ENCODE data around the gene OR14I1. TPM values are rescaled to one million over a fixed set of nuclear protein-coding genes. Genes with fewer than 3 reads are reported as not detected.
"Not testable (repeated sequence)": the region's sequence is repeated elsewhere in the genome, so short reads cannot be mapped to it uniquely, and the experiment has no call there.

Gene OR14I1
- total RNA-seq, 2 donors from 2014 or later = not detected

DNA sequence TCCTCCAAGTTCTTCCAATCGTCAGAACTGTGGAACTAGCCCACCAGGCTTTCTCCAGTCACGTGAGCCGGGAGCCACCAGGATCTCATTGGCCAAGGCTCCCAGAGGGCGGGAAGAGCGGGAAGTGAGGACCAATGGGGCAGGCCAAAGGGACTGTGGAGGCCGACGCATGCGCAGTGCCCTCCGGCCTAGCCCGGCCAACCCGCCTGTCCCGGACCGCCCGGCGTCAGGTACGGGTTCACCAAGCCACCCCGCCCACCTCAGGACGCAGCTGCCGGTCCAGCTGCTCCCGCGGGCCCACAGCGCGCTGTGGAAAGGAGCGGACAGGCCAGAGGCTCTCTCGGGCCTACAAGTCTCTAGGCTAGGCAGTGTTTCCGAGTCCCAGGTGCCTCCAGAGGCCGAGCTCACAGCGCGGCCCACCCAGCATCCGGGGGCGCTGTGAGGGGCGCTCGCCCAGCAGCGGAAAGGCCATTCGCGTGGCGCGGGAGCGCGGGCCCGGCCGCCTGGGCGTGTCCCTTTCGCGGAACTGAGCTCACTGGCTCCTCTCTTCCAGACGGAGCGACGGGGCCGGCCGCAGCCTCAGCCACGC, 10.9 kb downstream of the OR14I1 start:
- DNase-seq (ENCODE audit: low spot score) = no peak
- intact Hi-C loops (cut with DNase I) = no loop called here

DNA sequence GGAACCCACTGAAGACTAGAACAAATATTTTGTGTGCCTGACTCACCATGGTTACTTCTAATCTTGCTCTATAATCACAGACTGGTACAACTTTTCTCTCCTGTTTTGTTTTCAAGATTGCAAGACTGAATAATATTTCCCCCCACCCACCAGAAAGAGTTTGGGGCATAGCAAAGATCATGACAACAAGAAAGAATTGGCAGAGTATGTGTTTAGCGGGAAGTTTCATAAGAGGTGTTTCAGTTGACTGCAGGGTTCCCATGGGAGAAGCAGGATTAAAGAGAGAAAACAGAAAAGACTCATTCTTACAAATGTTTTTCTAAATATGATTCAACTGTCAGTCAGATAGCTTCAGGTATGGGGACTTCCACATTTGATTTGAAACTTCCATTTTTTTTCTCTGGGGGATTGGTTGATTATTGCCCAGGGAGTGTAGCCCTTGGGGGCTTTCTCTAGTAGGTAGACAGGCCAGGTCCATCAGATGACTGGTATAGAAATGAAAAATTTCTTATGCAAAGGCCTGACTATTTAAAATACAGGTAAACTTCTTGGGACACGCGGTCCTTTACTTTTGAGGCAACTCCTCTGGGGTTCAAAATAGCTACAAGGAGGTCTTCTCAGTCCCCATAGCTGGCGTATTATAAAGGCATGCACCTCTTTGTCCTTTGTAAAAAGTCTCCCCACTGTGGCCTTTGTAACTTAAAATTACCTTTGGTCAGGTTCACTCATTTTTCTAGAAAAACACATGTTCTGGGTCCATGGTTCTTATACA, 13.9 kb downstream of the OR14I1 start:
- intact Hi-C loops (cut with DNase I) = no loop called here
- DNase-seq (ENCODE audit: low spot score) = no peak

DNA sequence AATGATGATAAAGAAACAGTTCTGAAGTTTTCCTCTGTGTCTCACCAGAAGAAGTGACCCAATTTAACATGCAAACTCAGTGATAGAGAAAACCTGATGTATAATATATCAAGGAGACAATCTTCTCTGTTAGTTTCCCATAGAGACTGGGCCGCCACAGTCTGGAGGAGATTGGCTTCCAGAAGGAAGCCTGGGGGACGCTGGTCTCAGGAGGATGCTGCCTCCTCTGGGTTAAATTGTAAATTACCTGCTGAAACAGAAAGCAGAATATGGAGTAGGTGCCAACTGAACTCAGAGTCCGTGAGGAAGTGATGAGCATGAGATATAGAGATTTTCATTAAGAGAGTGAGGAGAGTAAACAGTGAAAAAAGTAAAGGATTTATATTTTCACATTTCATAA, 15.8 kb downstream of the OR14I1 start:
- DNase-seq (ENCODE audit: low spot score) = no peak
- intact Hi-C loops (cut with DNase I) = no loop called here

DNA sequence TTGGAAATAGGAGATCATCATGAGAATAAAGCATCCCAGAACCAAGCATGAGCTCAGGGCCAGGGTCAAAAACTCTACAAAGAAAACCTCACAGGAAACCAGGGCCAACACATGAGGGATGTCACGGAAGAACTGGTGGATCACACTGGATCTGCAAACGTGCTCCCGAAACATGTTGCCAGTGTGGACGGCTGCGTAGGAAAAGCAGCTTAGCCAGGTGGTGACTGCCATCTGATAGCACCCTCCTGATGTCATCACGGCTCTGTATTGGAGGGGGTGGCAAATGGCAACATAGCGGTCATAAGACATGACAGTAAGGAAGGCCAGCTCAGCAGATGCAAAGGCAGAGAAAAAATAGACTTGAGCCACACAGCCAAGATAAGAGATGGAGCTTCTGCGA, 20.9 kb downstream of the OR14I1 start:
- DNase-seq (ENCODE audit: low spot score) = no peak
- intact Hi-C loops (cut with DNase I) = no loop called here

DNA sequence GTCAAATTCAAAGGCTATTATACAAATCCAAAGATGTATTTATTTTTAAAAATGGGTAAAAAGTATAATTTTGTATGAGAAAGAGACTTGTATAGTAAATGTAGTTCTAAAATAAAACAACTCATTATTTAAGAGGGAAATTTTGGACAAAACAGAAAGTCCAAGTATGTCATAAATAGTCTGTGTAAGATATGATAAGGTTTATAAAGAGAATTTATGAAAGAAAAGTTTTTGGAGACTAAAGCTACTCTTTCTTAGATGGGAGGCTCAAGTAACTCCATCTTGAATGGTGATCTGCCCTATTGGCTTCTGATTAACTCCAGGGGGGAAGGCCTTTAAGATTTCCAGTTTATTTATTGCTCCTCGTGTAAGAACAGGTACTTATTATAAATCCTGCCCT, 32.6 kb downstream of the OR14I1 start:
- intact Hi-C loops (cut with DNase I) = no loop called here
- DNase-seq (ENCODE audit: low spot score) = no peak

DNA sequence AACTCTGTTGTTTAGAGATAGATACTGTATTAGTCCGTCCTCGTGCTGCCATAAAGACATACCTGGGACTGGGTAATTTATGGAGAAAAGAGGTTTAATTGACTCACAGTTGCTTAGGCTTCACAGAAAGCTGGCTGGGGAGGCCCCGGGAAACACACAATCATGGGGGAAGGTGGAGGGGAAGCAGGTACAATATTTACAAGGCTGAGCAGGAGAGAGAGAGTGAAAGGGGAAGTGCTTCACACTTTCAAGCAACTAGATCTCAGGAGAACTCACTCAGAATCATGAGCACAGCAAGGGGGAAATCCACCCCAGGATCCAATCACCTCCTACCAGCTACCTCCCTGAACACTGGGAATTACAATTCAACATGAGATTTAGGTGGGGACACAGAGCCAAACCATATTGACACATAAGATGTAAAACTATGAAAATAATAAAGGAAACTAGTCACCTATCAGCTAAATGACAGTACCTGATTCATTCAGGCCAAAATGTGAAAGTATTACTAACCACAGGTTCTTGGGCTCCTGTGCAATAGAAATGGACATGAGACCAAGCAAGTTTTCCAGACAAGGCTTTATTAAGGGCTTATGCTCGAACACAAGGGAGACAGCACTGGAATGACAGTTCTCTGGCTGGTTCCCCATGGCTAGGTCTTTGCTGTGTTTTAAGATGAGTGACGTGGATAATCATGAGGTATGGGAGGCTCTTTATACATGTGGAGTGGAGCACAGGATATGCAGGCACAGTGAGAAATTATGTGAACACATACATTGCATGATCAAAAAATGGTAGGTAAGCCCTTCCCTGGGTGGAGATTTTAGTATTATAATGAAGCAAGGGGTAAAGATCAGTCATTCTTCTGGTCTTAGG, 38.9 kb downstream of the OR14I1 start:
- intact Hi-C loops (cut with DNase I) = not testable (repeated sequence)

DNA sequence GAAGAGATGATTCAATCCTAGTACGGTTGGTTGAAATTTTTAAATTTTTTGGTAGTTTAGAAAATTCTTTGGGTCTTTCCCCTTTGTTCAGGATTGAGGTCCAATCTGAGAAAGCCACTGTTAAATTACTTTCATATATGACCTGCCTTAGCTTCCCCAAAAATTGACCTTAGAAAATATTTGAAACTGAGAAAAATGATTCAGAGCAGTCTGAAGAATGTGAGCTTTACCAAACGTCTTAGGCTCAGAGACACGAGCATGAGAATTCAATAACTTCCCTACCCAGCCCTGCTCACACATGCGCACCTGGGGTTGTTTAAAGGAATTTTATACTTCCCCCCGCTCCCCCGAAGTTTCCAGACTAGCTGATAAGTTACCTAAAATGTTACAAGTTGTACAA, 45.8 kb downstream of the OR14I1 start:
- DNase-seq (ENCODE audit: low spot score); intact Hi-C loops (cut with DNase I): not testable (repeated sequence)

More for the DNA sequence above, 38.9 kb downstream of the OR14I1 start:
- DNase-seq (ENCODE audit: low spot score) = not testable (repeated sequence)

DNA sequence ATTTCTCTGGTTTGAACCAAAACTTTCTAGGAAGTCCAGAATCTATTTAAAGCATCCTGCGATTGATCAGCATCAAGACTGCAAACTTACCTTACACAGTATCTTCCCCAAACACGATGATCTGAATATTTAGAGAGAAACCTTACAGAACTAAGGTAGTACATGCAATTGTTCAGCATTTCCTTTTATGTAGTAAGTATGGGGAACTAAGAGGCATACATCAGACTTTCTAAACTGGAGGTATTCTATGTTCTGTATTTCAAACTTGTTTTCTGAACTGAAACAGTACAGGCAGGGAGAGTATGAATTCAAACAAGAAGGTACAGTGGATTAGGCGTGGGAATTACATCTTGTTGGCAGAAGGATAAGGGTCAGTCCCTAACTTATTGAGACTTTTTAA, 47.2 kb downstream of the OR14I1 start, which contains the start of gene OR2T27:
OR2T27 (minus strand) TSS at position 175 of the 400 bp plus-strand sequence. CDS start 4,644 bp downstream, outside the sequence.
- intact Hi-C loops (cut with DNase I) = not testable (repeated sequence)

More for the DNA sequence above, 47.2 kb downstream of the OR14I1 start, which contains the start of gene OR2T27:
- DNase-seq (ENCODE audit: low spot score) = not testable (repeated sequence)

Other genes with a start within 250 kb of the OR14I1 start
- not detected for gene OR2T3, start 229.4 kb downstream of the OR14I1 start, total RNA-seq
- gene OR2T5, start 214.2 kb downstream of the OR14I1 start, total RNA-seq = not detected
- gene OR2G6, start 194.7 kb downstream of the OR14I1 start, total RNA-seq = not detected
- gene OR2T29, start 140.0 kb downstream of the OR14I1 start, total RNA-seq = not detected
- gene OR2T34, start 128.0 kb downstream of the OR14I1 start, total RNA-seq = not detected
- not detected for gene OR2T10, start 105.1 kb downstream of the OR14I1 start, total RNA-seq
- gene OR2T11, start 67.7 kb downstream of the OR14I1 start, total RNA-seq = not detected
- not detected for gene OR2T35, start 57.5 kb downstream of the OR14I1 start, total RNA-seq
- not detected for gene OR2T27, start 47.2 kb downstream of the OR14I1 start, total RNA-seq
- not detected for gene LYPD8, start 53.0 kb upstream of the OR14I1 start, total RNA-seq
- 10 to 100 TPM; 17.5 to 18.4 TPM for gene SH3BP5L, start 123.1 kb upstream of the OR14I1 start, total RNA-seq
- 10 to 100 TPM; 17.6 to 23.4 TPM for gene ZNF672, start 135.5 kb upstream of the OR14I1 start, total RNA-seq
- gene ZNF692, start 156.3 kb upstream of the OR14I1 start, total RNA-seq = 10 to 100 TPM; 14.7 to 17.6 TPM
- 1 to 10 TPM; 2.7 to 3.7 TPM for gene PGBD2, start 203.5 kb upstream of the OR14I1 start, total RNA-seq